Measurements from ENCODE around the gene ARVCF. TPM values are rescaled to one million over a fixed set of nuclear protein-coding genes. Genes with fewer than 3 reads are reported as not detected.
A peak's percentile ranks its signal among the peaks of the same experiment; 100 is the strongest.

The ARVCF gene
- total RNA-seq, 1 experiment from 2014 or later = 11.1 TPM

GRCh38 chr22:19972251-19972650 lies 44.4 kb downstream of the ARVCF start:
- POLR2A ChIA-PET (ENCODE audit: low non-redundant PET) = interaction anchor here (0.7 kb wide), 1 partner anchor 32 kb away, joined by 3 read pairs; no protein-coding TSS in a partner anchor

GRCh38 chr22:19971276-19972124 lies 45.1 kb downstream of the ARVCF start:
- POLR2A ChIA-PET (ENCODE audit: low non-redundant PET) = no interaction called here
- H3K27me3 ChIP-seq (replicated peaks; ENCODE audit: insufficient read depth, low read depth, low read length, poor library complexity) = no peaks in the 10 kb centered on the region
- no peak for DNase-seq (ENCODE audit: low spot score)
- CTCF ChIA-PET = interaction anchor here (1.9 kb wide), 1 partner anchor 42 kb away, joined by 6 read pairs; no protein-coding TSS in a partner anchor
- H3K4me1 ChIP-seq (ENCODE audit: insufficient read depth, low read length, poor library complexity, severe bottlenecking) = peaks cover 16% of the 10 kb centered on the region
- no peak overlapping the region for H3K27ac ChIP-seq (ENCODE audit: low read depth, low read length, poor library complexity, severe bottlenecking)
- no peaks in the 10 kb centered on the region for H3K9me3 ChIP-seq (ENCODE audit: low read depth, low read length, poor library complexity, severe bottlenecking)
- H3K36me3 ChIP-seq (ENCODE audit: insufficient read depth, low read length, poor library complexity, severe bottlenecking) = peaks cover 30% of the 10 kb centered on the region
- TF ChIP-seq CTCF (conservative IDR thresholded peaks at IDR 0.05; ENCODE audit: low read depth, low read length) (no peak), EZH2 (IDR thresholded peaks at IDR 0.05; ENCODE audit: borderline replicate concordance, low read depth, low read length, poor library complexity, severe bottlenecking) (no peak)
- no TSS peak for BruUV-seq (replicated peaks)
- H3K4me3 ChIP-seq (ENCODE audit: low read depth, low read length, poor library complexity, severe bottlenecking) = no peak overlapping the region
- intact Hi-C loops (cut with micrococcal nuclease; ENCODE audit: unreplicated experiment) = loop anchor here (5.0 to 10.0 kb wide), 3 partner anchors 113 to 323 kb away; partner anchors contain the start of gene DGCR8

More at GRCh38 chr22:19972251-19972650, 44.4 kb downstream of the ARVCF start:
- DNase-seq (ENCODE audit: low spot score) = no peak
- Histone ChIP-seq H3K4me3 (ENCODE audit: low read depth, low read length, poor library complexity, severe bottlenecking) (no peak overlapping the region), H3K27ac (ENCODE audit: low read depth, low read length, poor library complexity, severe bottlenecking) (no peak overlapping the region), H3K9me3 (ENCODE audit: low read depth, low read length, poor library complexity, severe bottlenecking) (no peaks in the 10 kb centered on the region), H3K27me3 (replicated peaks; ENCODE audit: insufficient read depth, low read depth, low read length, poor library complexity) (no peaks in the 10 kb centered on the region), H3K4me1 (ENCODE audit: insufficient read depth, low read length, poor library complexity, severe bottlenecking) (peaks cover 16% of the 10 kb centered on the region), H3K36me3 (ENCODE audit: insufficient read depth, low read length, poor library complexity, severe bottlenecking) (peaks cover 23% of the 10 kb centered on the region)
- no TSS peak for BruUV-seq (replicated peaks)
- CTCF ChIA-PET = interaction anchor here (1.9 kb wide), 1 partner anchor 41 kb away, joined by 6 read pairs; no protein-coding TSS in a partner anchor
- intact Hi-C loops (cut with micrococcal nuclease; ENCODE audit: unreplicated experiment) = loop anchor here (5.0 to 10.0 kb wide), 3 partner anchors 113 to 323 kb away; partner anchors contain the start of gene DGCR8
- TF ChIP-seq CTCF (conservative IDR thresholded peaks at IDR 0.05; ENCODE audit: low read depth, low read length) (no peak), EZH2 (IDR thresholded peaks at IDR 0.05; ENCODE audit: borderline replicate concordance, low read depth, low read length, poor library complexity, severe bottlenecking) (no peak)

- Histone ChIP-seq H3K4me3 (ENCODE audit: low read depth, low read length, poor library complexity, severe bottlenecking) (no peak overlapping the region), H3K27ac (ENCODE audit: low read depth, low read length, poor library complexity, severe bottlenecking) (peak overlapping the region; percentile 23), H3K9me3 (ENCODE audit: low read depth, low read length, poor library complexity, severe bottlenecking) (no peaks in the 10 kb centered on the region), H3K36me3 (ENCODE audit: insufficient read depth, low read length, poor library complexity, severe bottlenecking) (peaks cover 30% of the 10 kb centered on the region), H3K27me3 (replicated peaks; ENCODE audit: insufficient read depth, low read depth, low read length, poor library complexity) (no peaks in the 10 kb centered on the region), H3K4me1 (ENCODE audit: insufficient read depth, low read length, poor library complexity, severe bottlenecking) (peaks cover 21% of the 10 kb centered on the region)
- CTCF ChIA-PET = interaction anchor here (0.6 to 1.9 kb wide), 6 partner anchors 42 to 994 kb away, joined by 3 to 6 read pairs (median 4); no protein-coding TSS in a partner anchor
- POLR2A ChIA-PET (ENCODE audit: low non-redundant PET) = no interaction called here
- intact Hi-C loops (cut with micrococcal nuclease; ENCODE audit: unreplicated experiment) = loop anchor here (1.0 to 10.0 kb wide), 4 partner anchors 43 to 324 kb away; partner anchors contain the start of gene DGCR8
- no TSS peak for BruUV-seq (replicated peaks)
- peak; percentile 75 for DNase-seq (ENCODE audit: low spot score)
- peak; percentile 94 for TF ChIP-seq CTCF (conservative IDR thresholded peaks at IDR 0.05; ENCODE audit: low read depth, low read length)
- TF ChIP-seq EZH2 (IDR thresholded peaks at IDR 0.05; ENCODE audit: borderline replicate concordance, low read depth, low read length, poor library complexity, severe bottlenecking) = no peak
Measured at GRCh38 chr22:19970479-19971275, 45.9 kb downstream of the ARVCF start.
